ENCODE data around the gene EPS15. TPM values are rescaled to one million over a fixed set of nuclear protein-coding genes. Genes with fewer than 3 reads are reported as not detected.
A peak's percentile ranks its signal among the peaks of the same experiment; 100 is the strongest.

Gene EPS15
- total and polyA plus RNA-seq, 2 experiments from 2014 or later = 31.0 to 76.5 TPM

DNA sequence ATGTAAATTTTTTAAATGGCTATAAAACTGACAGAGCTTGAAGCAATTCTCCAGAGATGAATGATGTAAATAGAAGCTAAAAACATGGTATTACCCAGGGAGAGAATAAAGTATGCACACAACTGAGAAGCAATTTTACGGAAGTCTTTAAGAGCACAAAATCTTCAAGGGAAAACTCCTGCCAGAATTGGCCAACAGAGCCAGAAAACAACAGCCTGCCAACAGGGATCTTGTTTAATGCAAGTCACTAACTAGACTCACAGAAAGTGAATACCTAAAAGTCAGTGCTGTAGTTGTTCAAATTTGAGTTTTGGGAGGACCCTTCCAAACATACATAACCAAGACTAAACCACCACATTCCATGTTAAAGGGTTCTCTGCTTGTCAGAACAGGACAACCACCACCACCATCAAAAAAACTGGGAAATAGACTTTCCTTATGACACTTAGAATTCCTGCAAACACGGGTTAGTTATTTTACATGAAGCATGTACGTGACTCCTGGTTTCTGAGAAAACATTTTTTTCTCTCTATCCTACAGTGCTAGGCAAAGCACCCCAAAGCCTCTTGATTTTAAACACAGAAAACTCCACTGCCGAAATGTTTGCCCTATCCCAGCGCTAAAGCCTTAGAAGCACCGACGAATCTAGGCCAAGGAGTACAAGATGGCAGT is 1.6 kb downstream of the EPS15 start (continued):
- TF ChIP-seq ZNF462 (CRISPR knock-in tag; IDR thresholded peaks at IDR 0.05) (no peak), POLR2AphosphoS5 (IDR thresholded peaks at IDR 0.05; ENCODE audit: low read depth) (no peak), NANOG (IDR thresholded peaks at IDR 0.05; ENCODE audit: borderline replicate concordance) (no peak)

DNA sequence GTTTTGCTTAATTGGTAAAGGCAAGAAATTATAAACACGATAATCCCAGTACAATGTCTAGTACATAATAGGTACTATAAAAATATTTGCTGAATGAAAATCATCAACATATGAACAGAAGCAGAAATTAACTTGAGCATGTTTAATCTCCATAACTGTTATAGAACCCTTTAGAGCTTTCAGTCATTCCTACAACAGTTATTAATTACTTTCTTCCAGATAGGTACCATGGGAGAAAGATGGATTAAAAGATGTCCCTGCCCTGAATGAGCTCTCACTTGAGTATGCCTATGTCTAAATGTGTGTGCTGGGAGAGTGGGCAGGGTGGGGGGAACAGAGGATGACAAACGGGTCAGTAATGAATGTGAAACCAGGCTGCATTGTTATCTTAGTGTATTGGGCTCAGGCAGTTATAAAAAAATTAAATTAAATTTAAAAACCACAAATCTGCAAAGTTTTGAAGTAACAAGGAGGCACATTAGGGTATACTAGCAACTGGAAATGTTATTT is 2.4 kb downstream of the EPS15 start:
- peaks cover 15% of the 10 kb centered on the region for H3K4me1 Mint-ChIP-seq
- Histone ChIP-seq H3K9me2 (ENCODE audit: insufficient read depth) (no peaks in the 10 kb centered on the region), H2AFZ (no peak overlapping the region), H3K36me3 (ENCODE audit: insufficient read depth) (no peaks in the 10 kb centered on the region), H3K27ac (ENCODE audit: low read depth) (no peak overlapping the region), H4K20me1 (replicated peaks; ENCODE audit: insufficient read depth) (no peaks in the 10 kb centered on the region), H3K4me1 (ENCODE audit: insufficient read depth) (peaks cover 11% of the 10 kb centered on the region), H3K79me2 (replicated peaks; ENCODE audit: insufficient read depth) (peaks cover 61% of the 10 kb centered on the region), H3K4me2 (peak overlapping the region; percentile 90), H3F3A (replicated peaks; ENCODE audit: low read depth) (no peaks in the 10 kb centered on the region), H3K4me3 (no peak overlapping the region), H3K27me3 (ENCODE audit: insufficient read depth) (no peaks in the 10 kb centered on the region)
- peak overlapping the region; percentile 31 for H3K4me3 Mint-ChIP-seq
- H3K27me3 Mint-ChIP-seq (ENCODE audit: insufficient read depth, low read depth, poor library complexity) = peaks cover 4% of the 10 kb centered on the region
- DNase-seq (ENCODE audit: low spot score) (no peak), ATAC-seq (no peak)
- H3K9me3 Mint-ChIP-seq = no peaks in the 10 kb centered on the region
- no peaks in the 10 kb centered on the region; the same call in 2 of the 3 replicates for H3K36me3 Mint-ChIP-seq (ENCODE audit: low read depth)
- no peak overlapping the region for H3K27ac Mint-ChIP-seq
- no peak for TF ChIP-seq EZH2 (IDR thresholded peaks at IDR 0.05; ENCODE audit: low read depth, unreplicated experiment)
- no peak for TF ChIP-seq NANOG (IDR thresholded peaks at IDR 0.05; ENCODE audit: borderline replicate concordance)
- TF ChIP-seq CREB1 (CRISPR knock-in tag; IDR thresholded peaks at IDR 0.05; ENCODE audit: low read depth) = no peak
- TF ChIP-seq ZNF331 (CRISPR knock-in tag; IDR thresholded peaks at IDR 0.05; ENCODE audit: low read depth) = no peak
- TF ChIP-seq POLR2AphosphoS5 (IDR thresholded peaks at IDR 0.05; ENCODE audit: low read depth) = no peak
- no peak for TF ChIP-seq ZNF114 (CRISPR knock-in tag; IDR thresholded peaks at IDR 0.05)
- TF ChIP-seq ETS1 (IDR thresholded peaks at IDR 0.05) = no peak
- TF ChIP-seq, protein P1, sequence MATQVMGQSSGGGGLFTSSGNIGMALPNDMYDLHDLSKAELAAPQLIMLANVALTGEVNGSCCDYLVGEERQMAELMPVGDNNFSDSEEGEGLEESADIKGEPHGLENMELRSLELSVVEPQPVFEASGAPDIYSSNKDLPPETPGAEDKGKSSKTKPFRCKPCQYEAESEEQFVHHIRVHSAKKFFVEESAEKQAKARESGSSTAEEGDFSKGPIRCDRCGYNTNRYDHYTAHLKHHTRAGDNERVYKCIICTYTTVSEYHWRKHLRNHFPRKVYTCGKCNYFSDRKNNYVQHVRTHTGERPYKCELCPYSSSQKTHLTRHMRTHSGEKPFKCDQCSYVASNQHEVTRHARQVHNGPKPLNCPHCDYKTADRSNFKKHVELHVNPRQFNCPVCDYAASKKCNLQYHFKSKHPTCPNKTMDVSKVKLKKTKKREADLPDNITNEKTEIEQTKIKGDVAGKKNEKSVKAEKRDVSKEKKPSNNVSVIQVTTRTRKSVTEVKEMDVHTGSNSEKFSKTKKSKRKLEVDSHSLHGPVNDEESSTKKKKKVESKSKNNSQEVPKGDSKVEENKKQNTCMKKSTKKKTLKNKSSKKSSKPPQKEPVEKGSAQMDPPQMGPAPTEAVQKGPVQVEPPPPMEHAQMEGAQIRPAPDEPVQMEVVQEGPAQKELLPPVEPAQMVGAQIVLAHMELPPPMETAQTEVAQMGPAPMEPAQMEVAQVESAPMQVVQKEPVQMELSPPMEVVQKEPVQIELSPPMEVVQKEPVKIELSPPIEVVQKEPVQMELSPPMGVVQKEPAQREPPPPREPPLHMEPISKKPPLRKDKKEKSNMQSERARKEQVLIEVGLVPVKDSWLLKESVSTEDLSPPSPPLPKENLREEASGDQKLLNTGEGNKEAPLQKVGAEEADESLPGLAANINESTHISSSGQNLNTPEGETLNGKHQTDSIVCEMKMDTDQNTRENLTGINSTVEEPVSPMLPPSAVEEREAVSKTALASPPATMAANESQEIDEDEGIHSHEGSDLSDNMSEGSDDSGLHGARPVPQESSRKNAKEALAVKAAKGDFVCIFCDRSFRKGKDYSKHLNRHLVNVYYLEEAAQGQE (IDR thresholded peaks at IDR 0.05; ENCODE audit: unreplicated experiment) = no peak
- no peak for TF ChIP-seq CTCF (conservative IDR thresholded peaks at IDR 0.05; ENCODE audit: low read depth in 2 of 2)
- no peak for TF ChIP-seq STAT1 (IDR thresholded peaks at IDR 0.05; ENCODE audit: unreplicated experiment)
